GM18907 (cell line): ENCODE measurements around the gene ATP11A.
"Not testable (repeated sequence)": the region's sequence is repeated elsewhere in the genome, so short reads cannot be mapped to it uniquely, and the experiment has no call there.

Experiments
- ATAC-seq: cut with Tn5 transposase; IDR thresholded peaks from one replicate; pipeline ENCODE4 v1.9.1; 2021; ENCODE audit warnings: mild to moderate bottlenecking, moderate library complexity; ENCODE audit not compliant: unreplicated experiment

Gene ATP11A

GRCh38 chr13:112873851-112874750 lies 184.3 kb downstream of the ATP11A start:
- peak; percentile 89 for ATAC-seq

- no peak for ATAC-seq
Measured at GRCh38 chr13:112874751-112875300, 185.0 kb downstream of the ATP11A start.

DNA sequence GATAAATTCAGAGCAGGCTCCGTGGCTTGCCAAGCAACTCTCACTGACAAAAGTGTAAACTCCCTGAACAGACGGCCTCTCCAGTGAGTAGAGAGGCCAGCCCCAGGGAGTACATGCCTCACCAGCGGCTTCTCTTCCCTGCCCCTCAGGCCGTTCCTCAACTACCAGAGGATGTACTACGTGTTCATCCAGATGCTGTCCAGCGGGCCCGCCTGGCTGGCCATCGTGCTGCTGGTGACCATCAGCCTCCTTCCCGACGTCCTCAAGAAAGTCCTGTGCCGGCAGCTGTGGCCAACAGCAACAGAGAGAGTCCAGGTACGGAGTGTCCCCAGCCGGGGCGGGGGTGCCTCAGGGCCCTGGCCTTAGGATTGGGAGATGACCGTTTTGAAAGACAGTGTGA lies 185.8 kb downstream of the ATP11A start:
- ATAC-seq: no peak

DNA sequence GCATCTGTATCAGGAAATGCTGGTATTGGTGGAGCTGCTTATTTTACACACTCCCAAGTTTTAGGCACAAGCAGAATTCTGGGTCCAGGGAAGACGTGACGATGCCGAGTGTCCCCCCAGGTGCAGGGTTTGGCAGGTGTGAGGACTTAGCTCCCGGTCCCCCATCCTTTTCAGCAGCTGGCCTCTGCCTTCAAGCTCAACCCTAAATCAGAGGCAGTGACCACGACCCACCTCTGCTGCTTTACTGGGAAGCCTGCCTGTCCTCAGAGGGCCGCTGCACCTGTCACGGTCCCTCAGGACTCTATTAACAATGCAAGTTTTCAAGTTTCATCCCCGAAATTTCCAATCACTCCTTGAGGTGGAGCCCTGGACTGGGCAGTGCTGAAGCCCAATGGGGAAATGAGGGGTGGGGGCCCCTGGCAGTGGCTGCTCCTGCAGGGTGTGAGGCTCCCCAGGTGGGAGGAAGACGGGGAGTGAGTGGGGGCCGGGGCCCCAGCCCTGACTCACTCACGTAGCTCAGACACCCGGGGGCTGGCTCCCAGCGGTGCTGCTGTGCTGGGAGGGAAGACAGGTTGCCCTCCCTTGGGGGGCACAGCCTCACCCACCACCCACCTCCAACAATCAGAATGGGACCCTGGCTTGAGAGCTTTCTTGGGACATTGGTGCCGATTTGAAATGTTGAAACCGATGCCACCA lies 186.6 kb downstream of the ATP11A start:
- ATAC-seq: no peak

DNA sequence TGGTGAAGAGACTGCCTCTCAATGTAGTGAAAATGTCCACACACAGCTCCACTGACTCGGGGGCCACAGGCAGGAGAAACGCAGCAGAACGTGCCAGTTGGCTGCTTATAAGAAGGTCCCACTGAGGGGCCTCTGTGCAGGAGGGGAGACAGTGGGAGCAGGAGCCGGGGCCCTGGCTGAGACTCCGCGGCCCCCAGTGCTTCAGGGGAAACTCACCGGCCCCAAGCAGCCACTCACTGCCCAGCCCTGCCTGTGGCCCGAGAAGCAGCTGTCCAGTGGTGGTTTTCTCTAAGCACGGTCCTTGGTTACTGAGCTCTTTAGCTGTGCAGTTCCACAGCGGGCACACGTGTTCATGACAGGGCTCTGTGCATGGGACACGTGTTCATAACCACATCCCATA lies 187.2 kb downstream of the ATP11A start:
- no peak for ATAC-seq

GRCh38 chr13:112877539-112877938 lies 187.7 kb downstream of the ATP11A start:
- ATAC-seq: no peak

GRCh38 chr13:112877976-112878955 lies 188.4 kb downstream of the ATP11A start:
- ATAC-seq: no peak

DNA sequence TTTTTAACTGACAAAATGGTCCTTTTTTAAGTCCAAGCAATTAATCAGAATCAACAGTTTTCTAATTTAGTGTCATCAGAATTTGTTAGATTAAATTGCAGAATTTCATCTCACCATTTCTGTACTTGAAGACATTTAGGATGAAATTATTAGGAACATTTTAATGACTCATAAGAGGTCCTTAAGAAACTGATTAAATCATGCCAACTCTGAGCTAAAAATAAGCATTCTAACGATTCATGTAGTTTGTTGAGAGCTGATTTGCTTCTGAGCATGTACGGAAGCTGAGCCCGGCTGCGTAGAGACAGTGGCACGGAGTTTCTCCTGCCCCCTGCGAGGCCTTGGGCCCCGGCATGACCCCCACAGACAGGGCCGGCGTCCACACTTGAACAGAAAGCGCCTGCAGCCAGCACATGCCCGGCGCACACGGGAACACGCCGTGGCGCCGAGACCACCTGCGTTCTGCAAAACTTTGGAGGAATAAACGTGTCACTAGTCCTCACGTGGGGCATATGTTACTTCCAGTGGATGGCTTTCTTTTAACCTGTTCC lies 189.5 kb downstream of the ATP11A start:
- ATAC-seq: no peak

DNA sequence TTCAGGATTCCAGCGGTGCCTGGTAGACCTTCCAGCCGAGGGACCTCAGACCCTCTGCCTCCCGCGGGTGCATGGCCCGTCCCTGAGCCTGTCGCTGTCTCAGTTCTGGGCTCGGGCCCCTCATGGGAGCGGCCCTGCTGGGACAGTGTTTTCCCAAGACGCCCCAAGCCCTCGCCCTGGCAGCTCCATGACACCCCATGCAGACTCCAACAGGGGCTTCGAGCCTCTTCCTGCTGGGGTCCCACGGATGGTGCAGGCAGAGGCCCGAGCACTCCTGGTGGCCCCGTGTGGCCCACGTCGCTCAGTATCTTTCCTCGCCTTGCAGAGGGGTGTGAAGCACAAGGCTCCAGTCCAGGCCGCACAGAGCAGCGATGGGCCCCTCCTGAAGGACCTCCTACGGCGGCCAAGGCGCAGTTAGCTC lies 190.4 kb downstream of the ATP11A start:
- no peak for ATAC-seq

- no peak for ATAC-seq
Measured at GRCh38 chr13:112880976-112881540, 191.2 kb downstream of the ATP11A start.

DNA sequence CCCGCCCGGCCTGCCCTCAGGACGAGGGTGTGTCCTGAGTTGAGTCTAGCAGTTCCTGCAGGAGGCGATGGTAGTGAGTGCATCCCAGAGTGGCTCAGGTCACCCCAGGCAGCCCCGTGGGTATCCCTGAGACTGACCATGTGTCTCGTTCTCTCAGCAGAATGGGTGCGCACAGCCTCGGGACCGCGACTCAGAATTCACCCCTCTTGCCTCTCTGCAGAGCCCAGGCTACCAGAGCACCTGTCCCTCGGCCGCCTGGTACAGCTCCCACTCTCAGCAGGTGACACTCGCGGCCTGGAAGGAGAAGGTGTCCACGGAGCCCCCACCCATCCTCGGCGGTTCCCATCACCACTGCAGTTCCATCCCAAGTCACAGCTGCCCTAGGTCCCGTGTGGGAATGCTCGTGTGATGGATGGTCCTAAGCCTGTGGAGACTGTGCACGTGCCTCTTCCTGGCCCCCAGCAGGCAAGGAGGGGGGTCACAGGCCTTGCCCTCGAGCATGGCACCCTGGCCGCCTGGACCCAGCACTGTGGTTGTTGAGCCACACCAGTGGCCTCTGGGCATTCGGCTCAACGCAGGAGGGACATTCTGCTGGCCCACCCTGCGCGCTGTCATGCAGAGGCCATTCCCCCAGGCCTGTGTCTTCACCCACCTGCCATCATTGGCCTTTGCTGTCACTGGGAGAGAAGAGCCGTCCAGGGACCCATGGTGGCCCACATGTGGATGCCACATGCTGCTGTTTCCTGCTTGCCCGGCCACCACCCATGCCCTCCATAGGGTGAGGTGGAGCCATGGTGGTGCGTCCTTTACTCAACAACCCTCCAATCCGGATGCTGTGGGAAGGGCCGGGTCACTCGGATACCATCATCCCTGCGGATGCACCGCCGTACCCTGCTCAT lies 192.1 kb downstream of the ATP11A start:
- ATAC-seq: no peak

DNA sequence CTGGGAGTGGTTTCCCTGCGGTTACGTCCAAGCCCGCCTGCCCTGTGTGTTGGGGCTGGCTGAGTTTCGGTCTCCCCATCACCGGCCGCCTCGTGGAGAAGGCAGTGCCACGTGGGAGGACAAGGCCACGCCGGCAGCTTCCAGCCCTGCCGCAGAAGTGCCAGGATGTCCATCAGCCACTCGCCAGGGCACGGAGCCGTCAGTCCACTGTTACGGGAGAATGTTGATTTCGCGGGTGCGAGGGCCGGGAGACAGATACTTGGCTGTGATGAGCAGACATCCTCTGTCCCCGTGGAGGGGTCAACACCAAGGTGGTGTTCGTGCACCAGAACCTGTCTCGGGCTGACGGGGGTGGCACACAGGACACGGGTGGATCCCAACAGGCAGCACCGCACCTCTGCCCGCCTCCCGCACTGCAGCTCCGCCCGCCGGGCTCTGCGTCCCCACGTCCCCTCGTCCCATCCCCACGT lies 192.8 kb downstream of the ATP11A start:
- ATAC-seq: no peak

DNA sequence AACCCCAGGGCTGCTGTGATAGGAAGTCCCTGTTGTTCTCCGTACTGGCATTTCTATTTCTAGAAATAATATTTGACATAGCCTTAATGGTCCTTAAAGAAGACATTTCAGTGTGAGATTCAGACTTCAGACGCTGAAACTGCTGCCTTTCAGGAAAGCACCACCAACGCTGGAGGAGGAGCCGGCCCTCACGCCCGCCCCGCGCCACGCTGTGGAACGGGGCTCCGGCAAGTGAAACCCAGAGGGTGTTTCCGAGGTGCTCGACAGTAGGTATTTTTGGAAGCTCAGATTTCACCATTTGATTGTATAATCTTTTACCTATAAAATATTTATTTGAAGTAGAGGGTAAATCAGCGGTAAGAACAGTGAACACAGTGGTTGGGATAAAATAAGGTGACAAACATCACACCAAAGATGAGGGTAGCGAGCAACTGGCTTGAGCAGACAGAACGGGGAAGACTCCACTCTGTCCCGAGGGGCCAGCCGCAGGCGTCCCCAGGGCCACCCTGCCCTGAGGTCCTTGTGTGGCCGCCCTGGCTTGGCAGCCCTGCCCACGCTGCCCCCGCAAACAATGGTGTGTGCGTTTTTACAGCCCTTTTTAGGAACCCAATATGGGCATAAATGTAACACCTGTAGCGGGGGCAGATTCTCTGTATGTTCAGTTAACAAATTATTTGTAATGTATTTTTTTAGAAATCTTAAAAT lies 193.6 kb downstream of the ATP11A start:
- no peak for ATAC-seq

GRCh38 chr13:112884700-112885099 lies 194.9 kb downstream of the ATP11A start:
- ATAC-seq: not testable (repeated sequence)

DNA sequence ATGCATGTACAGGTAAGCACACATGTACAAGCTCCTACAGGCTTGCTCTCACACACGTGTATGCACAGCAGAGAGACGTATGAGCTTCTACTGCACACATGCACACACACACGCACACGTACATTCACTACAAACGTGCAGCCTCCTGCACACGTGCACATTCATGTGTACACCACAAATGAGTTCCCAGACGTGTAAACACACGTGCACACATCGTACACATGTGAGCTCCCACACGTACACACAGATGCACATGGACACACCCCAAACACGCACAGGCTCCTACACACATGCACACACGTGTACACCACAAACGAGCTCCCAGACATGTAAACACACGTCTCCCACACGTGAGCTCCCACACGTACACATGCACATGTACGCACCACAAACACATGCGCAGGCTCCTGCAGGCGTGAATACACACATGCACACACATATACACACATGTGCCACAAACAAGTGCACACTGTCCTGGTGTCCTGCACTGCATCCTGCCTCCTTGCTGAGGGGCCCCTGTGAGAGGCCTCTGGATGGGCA lies 195.5 kb downstream of the ATP11A start:
- ATAC-seq: no peak

DNA sequence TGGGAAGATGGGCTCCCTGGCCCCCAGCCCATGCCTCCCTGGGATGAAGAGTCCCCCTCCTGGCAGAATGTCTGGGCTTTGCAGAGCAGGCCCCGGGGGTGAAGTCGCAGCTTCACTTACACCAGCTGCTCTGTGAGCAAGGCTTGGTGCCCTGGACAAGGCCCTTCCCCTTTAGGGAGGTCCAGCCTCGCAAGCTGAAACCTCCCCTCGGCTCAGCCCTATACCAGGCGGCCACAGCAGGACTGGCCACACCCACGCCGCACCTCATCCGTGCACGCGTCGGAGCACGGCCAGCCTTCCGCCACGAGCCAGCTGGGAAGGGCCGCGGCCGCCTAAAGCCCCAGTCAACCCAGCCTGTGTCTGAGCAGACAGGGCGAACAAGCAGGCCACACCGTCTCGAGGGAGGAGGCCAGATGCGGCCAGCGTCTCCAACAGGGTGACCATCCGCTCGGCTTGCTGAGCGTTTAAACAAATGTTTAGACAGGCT lies 196.0 kb downstream of the ATP11A start:
- no peak for ATAC-seq

GRCh38 chr13:112887151-112887550 lies 197.3 kb downstream of the ATP11A start:
- ATAC-seq: no peak

- ATAC-seq: no peak
Measured at GRCh38 chr13:112887557-112887991, 197.7 kb downstream of the ATP11A start.
